ENCODE measurements around the gene CCDC137.

Gene CCDC137

GRCh38 chr17:81717049-81717765 lies 50.7 kb downstream of the CCDC137 start:
- POLR2A ChIA-PET, result no interaction called here
- CTCF ChIA-PET, result no interaction called here
- no peak for TF ChIP-seq CTCF (IDR thresholded peaks at IDR 0.05; ENCODE audit: insufficient read depth, low read length, missing control alignments)
- no peak for DNase-seq (ENCODE audit: low read depth, low spot score)
- no peak overlapping the region for H3K4me3 ChIP-seq (ENCODE audit: low read depth, low read length)

- no peak for DNase-seq (ENCODE audit: low read depth, low spot score)
- H3K4me3 ChIP-seq (ENCODE audit: low read depth, low read length), result no peak overlapping the region
- TF ChIP-seq CTCF (IDR thresholded peaks at IDR 0.05; ENCODE audit: insufficient read depth, low read length, missing control alignments), result no peak
- ChIA-PET POLR2A (no interaction called here), CTCF (no interaction called here)
These were observed 51.2 kb downstream of the CCDC137 start for GRCh38 chr17:81717766-81718089.

- no peak for DNase-seq (ENCODE audit: low read depth, low spot score)
- ChIA-PET CTCF (no interaction called here), POLR2A (no interaction called here)
- no peak overlapping the region for H3K4me3 ChIP-seq (ENCODE audit: low read depth, low read length)
- TF ChIP-seq CTCF (IDR thresholded peaks at IDR 0.05; ENCODE audit: insufficient read depth, low read length, missing control alignments), result no peak
These were observed 53.1 kb downstream of the CCDC137 start for GRCh38 chr17:81719410-81720266.

GRCh38 chr17:81720267-81721071 lies 53.9 kb downstream of the CCDC137 start:
- no peak overlapping the region for H3K4me3 ChIP-seq (ENCODE audit: low read depth, low read length)
- POLR2A ChIA-PET, result interaction anchor here (1.3 kb wide), 1 partner anchor 8 kb away, joined by 4 read pairs; no protein-coding TSS in a partner anchor
- CTCF ChIA-PET, result interaction anchor here (1.0 kb wide), 1 partner anchor 14 kb away, joined by 3 read pairs; no protein-coding TSS in a partner anchor
- DNase-seq (ENCODE audit: low read depth, low spot score), result no peak
- TF ChIP-seq CTCF (IDR thresholded peaks at IDR 0.05; ENCODE audit: insufficient read depth, low read length, missing control alignments), result no peak

GRCh38 chr17:81722184-81723120 lies 55.9 kb downstream of the CCDC137 start:
- H3K4me3 ChIP-seq (ENCODE audit: low read depth, low read length), result no peak overlapping the region
- no peak for DNase-seq (ENCODE audit: low read depth, low spot score)
- ChIA-PET POLR2A (interaction anchor here (1.3 kb wide), 1 partner anchor 10 kb away, joined by 4 read pairs; no protein-coding TSS in a partner anchor), CTCF (interaction anchor here (0.8 to 1.7 kb wide), 4 partner anchors 8 to 14 kb away, joined by 3 to 5 read pairs (median 4); no protein-coding TSS in a partner anchor)
- TF ChIP-seq CTCF (IDR thresholded peaks at IDR 0.05; ENCODE audit: insufficient read depth, low read length, missing control alignments), result no peak
